NCI-H1105 treated with DMSO at 0.1 percent for 48 hours (cell line): ENCODE results near the gene CELF1.
A peak's percentile ranks its signal among the peaks of the same experiment; 100 is the strongest.
"Not testable (repeated sequence)": the region's sequence is repeated elsewhere in the genome, so short reads cannot be mapped to it uniquely, and the experiment has no call there.

Experiments used
- DNase-seq: peaks from one replicate; lab custom pipeline; 2025; lab: John Stamatoyannopoulos, UW

CELF1 gene

DNA sequence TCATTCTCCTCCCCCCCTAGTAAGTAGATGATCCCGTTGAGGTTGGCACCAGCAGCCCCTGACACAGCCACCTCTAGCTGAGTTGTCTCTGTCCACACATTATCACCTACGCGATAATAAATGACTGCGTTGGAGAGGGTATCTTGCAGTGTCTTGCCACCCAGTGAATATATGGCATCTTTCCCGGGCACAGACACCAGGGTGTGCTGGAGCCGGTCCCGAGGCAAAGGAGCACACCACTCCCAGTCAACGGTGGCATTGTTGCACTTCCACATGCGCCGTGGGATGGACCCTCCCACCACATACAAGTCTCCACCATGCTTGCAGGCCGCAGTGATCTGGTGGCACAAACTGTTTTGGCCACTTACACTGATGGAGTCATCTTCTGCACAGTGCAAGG is 20.4 kb upstream of the CELF1 start:
- DNase-seq = no peak

DNA sequence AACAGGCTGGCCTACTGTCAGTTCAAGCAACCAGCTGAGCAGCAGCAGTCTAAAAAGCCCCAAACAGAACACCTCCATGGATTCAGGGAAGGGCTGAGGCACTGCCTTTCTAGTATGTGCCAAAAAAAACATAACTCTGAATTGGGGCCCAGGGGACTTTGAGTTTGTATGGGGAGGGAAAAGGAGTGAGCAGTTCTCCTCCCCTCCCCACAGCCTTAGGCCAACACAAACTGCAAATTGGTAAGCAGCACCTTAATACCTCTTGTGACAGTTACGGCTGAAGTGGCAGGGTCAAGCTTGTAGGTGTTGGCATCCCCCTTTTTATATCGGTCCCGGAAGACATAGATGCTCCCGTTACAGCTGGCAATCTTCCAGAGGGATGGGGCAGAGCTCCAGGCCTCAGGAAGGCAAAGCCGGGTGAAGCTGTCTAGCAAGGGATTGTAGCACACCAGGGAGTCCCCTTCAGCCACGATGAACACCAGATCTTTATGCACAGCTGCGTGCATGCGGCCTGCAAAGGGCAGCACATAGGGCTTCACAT is 19.9 kb upstream of the CELF1 start:
- DNase-seq = no peak

DNA sequence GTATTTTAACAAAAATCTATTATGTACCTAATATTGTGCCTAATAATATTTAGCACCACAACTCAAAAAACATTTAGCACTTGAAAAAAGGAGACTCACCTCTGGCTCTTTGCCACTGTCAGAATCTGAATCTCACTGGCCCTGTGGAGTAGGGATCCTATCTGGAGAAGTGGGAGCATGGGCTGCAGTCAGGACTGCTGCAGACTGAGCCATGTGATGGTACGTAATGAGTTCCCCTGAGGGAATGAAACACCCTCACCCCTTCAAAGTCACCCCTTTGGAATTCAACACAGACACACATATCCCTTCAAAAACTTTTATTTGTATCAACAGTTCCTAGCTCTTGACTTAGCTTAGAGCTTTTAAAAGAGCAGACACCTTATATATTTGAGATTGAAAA is 19.0 kb upstream of the CELF1 start:
- DNase-seq = no peak

DNA sequence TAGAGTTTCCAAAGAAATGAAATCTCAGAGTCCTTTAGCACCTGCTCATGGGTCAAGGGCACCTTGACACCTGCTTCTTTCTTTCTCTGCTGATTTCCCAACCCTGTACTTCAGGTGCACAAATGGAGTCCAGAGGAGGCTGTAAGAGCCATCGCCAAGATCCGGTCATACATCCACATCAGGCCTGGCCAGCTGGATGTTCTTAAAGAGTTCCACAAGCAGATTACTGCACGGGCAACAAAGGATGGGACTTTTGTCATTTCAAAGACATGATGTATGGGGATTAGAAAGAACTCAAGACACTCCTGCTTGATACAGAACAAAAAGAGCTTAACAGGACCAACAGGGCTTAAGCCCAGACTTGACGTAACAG is 18.4 kb upstream of the CELF1 start:
- DNase-seq = no peak

DNA sequence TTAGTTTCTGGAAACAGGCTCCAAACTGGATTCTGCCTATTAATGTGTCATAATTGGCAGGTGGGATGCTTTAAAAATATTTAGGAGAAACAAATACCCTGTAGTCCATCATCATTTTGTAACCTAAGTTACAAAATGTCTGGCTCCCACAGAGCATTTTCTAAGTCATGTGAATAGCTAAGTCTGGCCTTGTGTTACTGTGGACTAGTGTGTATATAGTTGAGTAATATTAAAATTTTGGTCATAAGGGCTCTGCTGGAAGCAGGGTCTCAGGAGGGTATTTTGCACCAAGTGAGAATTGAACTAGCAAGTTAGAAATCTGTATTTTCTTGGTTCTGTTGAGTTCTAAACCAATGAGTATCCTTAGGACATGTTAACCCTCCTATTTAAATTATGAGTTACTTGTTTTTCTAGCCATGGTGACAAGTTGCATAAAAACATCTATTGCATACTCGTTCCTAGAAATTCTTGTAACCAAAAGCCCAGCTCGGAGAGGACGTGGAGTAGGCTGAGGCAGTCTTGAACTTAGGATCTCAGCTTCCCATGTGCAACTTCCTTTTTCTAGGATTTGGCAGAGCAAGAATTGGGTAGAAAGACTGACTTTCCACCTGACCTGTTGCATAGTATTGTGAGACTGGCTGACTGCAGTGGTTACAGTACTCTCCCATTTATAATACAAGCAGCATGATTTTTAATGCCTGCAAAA is 17.9 kb upstream of the CELF1 start:
- no peak for DNase-seq

DNA sequence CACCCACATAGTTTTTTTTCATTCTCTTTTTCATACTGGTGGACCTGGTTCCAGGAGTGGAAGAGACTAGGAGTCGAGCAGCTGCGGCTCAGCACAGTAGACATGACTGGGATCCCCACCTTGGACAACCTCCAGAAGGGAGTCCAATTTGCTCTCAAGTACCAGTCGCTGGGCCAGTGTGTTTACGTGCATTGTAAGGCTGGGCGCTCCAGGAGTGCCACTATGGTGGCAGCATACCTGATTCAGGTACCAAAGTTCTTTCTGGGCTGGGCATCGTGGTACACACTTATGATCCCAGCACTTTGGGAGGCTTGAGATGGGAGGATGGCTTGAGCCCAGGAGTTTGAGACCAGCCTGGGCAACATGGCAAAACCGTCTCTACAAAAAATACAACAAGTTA is 16.7 kb upstream of the CELF1 start:
- no peak for DNase-seq

DNA sequence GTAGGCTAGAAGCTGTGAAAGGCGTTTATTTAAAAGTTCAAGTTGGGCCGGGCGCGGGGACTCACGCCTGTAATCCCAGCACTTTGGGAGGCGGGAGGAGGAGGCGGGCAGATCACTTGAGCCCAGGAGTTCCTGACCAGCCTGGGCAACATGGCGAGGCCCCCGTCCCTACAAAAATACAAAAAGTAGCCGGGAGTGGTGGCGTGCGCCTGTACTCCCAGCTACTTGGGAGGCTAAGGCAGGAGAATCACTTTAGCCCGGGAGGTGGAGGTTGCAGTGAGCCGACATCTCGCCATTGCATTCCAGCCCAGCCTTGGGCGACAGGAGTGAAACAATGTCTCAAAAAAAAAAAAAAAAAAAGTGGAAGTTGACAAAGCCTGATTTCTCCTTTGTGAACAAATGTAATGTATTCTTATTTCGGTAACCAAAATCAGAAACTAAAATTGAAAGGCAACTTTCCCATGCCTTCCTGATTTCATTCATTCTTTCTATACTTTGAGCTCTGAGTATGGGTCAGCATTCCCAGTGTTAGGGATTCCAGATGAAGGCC is 13.3 kb upstream of the CELF1 start:
- no peak for DNase-seq

DNA sequence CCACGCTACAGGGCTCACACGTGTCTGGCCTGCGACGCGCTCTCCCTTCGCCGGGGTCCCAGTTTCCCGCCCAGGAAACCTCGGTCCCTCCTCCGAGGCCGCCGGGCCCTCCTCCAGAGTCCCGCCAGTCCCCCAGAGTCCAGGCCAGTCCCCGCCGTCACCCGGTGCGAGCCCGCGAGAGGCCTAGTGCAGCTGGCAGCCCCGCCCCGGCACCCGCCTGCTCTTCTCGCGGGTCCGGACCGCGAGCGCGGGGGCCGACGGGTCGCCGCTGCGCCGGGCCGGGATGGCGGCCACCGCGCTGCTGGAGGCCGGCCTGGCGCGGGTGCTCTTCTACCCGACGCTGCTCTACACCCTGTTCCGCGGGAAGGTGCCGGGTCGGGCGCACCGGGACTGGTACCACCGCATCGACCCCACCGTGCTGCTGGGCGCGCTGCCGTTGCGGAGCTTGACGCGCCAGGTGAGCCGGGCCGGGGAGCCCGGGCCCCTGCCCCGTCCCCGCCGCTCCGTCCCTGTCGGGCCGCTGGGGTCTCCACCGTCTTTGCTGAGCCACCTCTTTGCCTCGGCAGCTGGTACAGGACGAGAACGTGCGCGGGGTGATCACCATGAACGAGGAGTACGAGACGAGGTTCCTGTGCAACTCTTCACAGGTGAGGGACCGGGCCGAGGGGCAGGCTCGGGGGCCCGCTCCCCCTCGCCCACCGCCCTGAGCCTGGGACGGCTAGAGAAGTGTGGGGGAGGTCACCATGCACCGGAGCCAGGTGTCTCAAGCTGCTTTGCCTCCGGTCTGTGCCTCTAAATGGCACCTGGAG is 12.6 kb upstream of the CELF1 start, which contains the start of gene PTPMT1:
Gene PTPMT1, plus strand, starts transcription at position 260 of the 809 bp plus-strand sequence. Its CDS starts 24 bp downstream, at position 284.
- DNase-seq = peak; percentile 13

DNA sequence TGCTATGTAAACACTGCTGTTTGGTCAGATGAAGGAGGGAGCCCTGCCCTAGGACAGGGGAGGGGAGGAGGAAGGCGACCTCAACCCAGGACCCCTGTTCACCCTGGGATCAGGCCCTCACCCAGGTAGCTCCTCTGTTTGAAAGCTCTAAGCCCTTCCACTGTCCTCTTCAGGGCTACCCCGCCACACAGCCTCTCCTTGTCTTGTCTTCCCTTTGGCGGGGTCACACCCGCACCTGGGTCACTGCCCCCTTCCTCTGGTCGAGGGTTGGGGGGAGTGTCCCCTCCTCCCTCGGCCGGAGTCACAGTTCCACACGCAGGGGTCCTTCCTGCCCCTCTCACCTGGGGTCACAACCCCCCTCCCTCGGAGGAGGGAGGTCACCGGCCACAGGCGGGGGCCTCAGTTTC is 12.0 kb upstream of the CELF1 start:
- no peak for DNase-seq

DNA sequence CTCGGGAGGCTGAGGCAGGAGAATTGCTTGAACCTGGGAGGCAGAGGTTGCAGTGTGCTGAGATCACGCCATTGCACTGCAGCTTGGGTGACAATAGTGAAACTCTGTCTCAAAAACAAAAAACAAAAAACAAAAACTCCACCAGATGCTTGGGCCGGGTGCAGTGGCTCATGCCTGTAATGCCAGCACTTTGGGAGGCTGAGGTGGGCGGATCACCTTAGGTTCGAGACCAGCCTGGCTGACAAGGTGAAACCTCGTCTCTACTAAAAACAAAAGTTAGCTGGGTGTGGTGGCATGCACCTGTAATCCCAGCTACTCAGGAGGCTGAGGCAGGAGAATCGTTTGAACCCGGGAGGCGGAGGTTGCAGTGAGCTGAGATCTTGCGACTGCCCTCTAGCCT is 11.4 kb upstream of the CELF1 start:
- not testable (repeated sequence) for DNase-seq

DNA sequence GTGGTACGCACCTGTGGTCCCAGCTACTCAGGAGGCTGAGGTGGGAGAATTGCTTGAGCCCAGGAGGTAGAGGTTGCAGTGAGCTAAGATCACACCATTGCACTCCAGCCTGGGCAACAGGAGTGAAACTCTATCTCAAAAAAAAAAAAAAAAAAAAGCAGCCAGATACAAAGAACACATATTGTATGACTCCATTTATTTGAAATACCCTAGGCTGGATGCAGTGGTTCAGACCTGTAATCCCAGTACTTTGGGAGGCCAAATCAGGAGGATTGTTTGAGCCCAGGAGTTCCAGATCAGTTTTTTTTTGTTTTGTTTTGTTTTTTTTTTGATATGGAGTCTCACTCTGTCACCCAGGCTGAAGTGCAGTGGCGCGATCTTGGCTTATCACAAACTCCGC is 9.5 kb upstream of the CELF1 start:
- not testable (repeated sequence) for DNase-seq

DNA sequence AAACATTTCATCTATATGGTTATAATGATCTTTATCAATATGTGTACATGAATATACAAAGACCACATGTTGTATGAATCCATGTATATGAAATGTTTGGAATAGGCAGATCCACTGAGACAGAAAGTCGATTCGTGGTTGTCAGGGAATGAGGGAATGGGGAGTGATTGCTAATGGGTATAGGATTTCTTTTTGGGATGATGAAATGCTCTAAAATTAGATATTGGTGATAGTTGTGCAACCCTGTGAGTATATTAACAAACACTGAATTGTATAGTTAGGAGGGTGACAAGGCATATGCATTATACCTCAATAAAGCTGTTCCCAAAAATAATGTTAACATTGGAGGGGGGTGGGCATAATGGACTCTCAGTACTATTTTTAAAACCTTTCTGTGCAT is 7.5 kb upstream of the CELF1 start:
- no peak for DNase-seq

DNA sequence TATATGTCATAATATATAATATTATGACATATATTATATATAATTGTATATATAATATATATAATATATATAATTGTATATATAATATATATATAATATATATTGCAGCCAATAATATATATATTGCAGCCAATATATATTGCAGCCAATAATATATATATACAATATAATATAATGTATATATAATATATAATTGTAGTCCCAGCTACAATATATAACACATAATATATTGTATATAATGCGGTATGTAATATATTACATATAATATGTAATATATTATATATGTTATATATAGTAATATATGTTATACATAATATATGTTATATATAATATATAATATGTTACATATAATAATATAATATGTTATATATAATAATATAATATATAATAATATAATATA is 5.8 kb upstream of the CELF1 start:
- DNase-seq = no peak

DNA sequence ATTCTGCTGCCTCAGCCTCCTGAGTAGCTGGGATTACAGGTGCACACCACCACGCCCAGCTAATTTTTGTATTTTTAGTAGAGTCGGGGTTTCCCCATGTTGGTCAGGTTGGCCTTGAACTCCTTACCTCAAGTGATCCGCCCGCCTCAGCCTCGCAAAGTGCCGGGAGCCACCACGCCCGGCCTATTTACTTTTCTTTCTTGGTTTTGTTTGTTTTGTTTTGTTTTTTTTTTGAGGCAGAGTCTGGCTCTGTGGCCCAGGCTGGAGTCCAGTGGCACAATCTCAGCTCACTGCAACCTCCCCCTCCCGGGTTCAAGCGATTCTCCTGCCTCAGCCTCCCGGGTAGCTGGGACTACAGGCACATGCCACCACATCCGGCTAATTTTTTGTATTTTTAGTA is 4.1 kb upstream of the CELF1 start:
- DNase-seq = not testable (repeated sequence)

DNA sequence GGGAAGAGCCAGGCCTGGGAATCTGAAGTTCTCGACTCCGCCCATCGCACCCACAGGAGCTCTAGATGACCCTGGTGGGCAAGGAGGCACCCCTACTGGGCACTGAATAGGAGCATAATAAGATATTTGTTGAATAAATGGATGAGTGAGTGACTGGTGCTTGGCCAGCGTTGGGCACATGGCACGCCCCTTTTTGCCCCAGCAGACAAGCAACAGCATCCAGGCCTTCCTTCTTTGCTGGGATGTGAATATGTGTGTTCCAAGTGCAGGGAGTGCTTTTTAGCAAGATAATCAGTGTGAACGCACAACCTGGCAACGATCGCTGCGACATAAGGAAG is 443 bp upstream of the CELF1 start:
- no peak for DNase-seq

DNA sequence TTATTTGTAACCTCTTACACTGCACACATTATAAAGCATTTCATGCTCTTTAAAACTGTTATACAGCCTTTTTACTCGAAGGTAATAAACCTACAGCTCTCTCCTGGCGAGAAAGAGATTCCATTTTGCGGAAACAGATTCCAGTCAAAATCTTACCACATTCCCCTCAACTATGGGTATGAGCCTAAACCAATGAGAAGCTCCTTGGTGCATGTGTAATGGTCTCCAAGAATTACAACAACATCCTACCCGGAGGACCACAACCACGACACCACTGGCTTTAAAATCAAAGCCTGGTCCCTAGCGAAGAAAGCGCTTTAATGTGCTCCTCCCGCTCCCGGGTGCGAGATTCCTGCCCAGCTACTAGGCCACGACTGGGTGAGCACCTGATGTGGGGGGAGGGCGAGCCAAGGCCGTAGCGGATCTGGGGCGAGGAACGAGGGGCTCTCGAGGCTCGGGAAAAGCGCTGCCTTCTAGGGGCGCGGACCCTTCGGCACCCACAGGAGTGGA is 821 bp downstream of the CELF1 start:
- peak; percentile 39 for DNase-seq

DNA sequence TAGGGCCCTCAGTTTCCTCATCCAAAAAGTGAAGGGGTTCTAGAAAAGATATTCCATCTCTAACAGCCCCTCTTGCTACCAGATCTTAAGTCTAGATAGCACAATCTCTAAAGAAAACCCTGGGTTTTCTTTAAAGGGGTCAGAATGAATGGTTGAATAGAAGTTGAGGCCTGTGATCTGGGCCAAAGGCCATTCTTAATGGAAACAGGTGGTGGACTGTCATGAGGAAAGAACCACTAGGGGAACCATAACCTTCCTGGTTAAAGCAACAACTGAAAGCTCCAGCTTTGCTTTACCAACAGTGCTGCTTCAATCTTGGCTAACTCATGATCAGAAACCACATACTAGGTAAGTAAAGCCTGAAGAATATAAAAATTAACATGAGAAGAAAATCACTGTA is 1.8 kb downstream of the CELF1 start:
- DNase-seq = no peak

DNA sequence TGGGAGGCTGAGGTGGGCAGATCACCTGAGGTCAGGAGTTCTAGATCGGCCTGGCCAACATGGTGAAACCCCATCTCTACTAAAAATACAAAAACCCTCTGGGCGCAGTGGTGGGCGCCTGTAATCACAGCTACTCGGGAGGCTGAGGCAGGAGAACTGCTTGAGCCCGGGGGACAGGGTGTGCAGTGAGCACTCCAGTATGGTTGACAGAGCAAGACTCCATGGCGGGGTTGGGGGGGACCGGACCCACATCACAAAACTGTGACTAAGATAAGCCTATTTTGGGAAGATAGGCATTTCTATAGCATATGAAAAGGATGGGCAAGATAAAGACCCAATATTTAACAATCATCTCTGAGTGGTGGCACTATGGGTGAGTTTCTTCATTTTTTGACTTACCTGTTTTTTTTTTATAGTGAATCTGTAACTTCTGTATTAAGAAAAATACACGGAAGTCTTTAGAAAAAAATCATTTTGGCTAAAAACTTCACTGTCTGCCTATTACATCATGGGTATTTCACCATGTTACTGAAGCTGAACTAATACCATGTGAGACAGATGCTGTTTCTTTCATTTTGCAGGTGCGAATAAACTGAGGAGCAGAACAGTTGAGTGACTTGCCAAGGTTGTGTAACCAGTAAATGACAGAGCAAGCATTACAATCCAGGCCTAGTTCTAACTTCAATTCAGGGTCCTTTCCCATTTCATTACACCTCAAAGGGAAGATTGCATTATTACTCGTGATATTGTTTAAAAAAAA is 2.5 kb downstream of the CELF1 start:
- DNase-seq = no peak

DNA sequence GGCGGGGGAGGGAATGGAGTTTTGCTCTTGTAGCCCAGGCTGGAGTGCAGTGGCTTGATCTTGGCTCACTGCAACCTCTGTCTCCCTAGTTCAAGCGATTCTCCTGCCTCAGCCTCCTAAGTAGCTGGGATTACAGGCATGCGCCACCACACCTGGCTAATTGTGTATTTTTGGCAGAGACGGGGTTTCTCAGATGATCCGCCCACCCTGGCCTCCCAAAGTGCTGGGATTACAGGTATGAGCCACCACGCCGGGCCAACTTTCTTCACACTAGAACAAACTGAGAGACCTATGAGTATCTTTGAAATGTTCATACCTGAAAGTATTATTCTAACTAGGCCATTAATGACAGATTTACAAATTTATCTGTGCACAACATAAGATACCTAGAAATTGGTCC is 6.7 kb downstream of the CELF1 start:
- not testable (repeated sequence) for DNase-seq

DNA sequence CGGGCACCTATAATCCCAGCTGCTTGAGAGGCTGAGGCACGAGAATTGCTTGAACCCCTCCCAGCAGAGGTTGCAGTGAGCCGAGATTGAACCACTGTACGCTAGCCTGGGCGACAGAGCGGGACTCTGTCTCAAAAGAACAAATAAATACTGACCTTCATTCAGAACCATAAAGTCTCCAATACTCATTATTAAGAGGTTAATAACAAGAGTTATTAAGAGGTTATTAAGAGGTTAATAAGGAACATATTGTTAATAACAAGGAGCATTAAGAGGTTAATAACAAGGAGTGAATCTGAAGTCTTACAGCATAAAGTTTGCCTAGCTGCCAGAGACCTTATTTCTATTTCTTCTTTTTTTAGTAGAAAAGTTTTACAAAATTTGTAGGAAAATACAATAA is 7.6 kb downstream of the CELF1 start:
- no peak for DNase-seq

DNA sequence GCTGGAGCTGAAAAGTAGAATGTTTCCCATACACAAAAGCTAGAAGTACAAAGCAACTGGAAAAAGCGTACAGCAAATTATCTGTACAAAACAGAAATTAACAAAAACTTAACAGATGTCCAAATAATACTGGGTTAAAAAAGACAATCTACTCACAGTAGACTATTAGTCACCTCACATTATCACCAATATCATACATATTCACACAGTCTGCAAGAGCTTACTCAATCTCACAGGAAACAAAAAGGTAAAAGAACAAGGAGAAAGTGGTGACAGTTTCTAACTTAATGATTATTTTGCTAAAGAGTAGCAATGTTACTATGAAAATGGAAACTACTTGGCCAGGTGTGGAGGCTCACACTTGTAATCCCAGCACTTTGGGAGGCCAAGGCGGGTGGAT is 11.9 kb downstream of the CELF1 start:
- no peak for DNase-seq

DNA sequence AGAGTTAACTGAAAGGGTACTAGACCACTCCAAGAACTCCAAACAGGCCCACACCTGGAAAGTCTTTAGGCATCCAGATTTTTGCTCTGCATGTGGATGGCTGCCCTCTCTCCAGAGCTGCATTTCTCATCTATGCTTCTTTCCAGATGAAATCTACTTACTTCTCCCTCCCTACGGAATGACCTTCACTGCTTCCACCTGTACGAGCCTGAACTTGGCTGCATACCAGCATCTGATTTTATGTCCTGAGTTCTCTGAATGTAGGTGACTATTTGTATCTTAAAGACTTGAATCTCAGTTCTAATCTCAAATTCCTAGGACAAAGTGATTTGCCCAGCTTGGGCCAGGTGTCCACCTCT is 13.3 kb downstream of the CELF1 start:
- peak; percentile 24 for DNase-seq
